ENCODE measurements around the gene SPEF2.

Gene SPEF2
- total RNA-seq, result 0.26 to 6.1 (median 1.4) reads per million in 18 experiments

GRCh38 chr5:35617435-35618303 is at the start of gene SPEF2:
Gene SPEF2 (plus strand): TSS chr5:35617863. CDS start chr5:35617998, 135 bp downstream.
- DNase-seq, result peak; percentile 85 to 91

DNA sequence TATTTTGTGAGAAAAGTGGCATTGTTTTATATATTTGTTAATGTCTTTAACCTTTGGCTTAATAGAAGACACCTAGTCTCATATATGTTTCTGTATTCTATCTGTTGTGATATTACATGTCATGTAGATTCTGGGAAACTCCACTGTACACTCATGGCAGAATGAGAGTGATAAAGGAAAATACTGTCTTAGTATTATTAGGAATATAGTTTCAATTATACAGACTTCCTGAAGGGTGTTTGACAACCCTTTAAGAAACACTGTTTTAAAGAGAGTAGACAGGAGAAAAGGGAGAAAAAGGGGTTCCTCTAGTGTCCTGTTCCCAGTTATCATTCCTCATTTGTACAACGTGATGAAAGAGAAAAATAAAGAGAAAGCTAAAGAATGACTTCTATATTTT is 42.1 kb upstream of the SPEF2 start:
- DNase-seq, result no peak

GRCh38 chr5:35587419-35587818 is 30.2 kb upstream of the SPEF2 start:
- DNase-seq, result no peak

- DNase-seq, result no peak
Measured at GRCh38 chr5:35593338-35593737, 24.3 kb upstream of the SPEF2 start.

DNA sequence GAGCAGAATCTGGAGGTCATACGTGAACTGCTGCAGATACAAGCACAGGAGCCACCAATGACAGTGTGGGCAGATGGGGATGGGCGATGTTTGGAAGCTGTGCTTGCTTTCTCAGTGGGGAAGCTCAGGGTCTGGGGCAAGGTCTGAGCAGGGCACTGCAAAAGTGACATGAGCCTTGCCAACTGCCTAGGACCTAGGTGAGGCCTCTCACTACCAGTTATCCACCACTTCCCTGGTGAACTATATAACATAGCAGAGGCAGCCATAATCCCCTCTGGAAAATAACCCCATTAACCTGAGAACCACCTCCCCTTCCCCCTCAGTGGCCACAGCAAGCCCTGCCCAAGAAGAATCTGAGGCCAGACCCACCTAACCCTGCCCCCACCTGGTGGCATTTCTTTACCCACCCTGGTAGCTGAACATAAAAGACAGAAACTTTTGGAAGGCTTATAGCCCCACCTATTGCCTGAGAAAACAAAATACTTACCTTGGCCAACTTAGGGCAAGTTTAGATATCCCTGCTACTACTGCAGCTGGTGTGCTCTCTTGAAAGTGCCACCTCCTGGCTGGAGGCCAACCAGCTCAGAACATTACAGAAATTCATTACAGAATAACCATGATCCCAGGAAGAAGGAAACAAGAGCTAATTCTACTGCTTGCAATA is 18.8 kb upstream of the SPEF2 start:
- peak; percentile 4 to 6 for DNase-seq

DNA sequence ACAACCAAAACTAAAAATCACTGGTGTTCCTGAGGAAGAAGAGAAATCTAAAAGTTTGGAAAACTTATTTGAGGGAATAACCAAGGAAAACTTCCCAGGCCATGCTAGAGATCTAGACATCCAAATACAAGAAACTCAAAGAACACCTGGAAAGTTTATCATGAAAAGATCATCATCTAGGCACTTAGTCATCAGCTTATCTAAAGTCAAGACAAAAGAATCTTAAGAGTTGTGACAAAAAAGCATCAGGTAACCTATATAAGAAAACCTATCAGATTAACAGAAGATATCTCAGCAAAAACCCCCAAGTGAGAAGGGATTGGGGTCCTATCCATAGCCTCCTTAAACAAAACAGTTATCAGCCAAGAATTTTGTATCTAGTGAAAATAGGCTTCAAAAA is 17.1 kb upstream of the SPEF2 start:
- no peak for DNase-seq

DNA sequence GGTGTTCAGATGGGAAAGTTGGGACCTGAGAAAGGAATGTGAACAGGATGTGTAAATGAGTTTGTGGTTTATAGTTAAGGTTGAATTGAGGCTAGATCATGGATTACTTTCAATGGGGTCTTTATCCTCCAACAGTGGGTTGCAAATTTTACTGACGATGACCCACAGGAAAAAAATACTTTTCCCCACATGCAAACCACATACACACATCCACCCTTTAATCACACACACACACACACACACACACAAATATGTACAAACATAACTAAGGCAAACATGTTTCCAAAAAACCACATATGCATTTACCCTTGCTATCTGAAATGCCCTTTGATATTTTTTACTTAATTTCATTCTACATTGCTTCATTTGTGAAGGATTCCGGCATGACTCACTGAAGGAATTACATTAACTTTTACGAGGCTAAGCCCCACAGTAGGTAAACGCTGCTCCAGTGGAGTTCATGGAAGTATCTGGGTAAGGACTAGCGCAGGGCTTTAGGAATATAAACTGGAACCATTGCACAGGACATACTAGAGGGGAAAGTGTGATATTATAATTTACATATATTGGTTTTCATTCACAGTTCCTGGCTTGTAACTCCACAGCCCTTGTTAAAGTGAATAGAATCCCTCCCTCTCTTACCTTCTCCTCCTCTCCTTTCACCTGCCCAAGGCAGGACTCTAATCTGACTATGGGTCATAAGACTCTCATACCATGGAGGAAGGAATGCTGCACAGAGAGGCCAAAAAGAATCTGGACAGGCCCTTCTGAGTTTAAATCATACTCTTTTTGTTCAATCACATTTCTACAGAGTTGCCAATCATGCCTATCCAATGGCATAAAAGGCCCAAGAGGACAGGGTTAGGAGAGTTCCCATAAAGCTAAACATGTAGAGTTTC is 8.5 kb upstream of the SPEF2 start:
- DNase-seq, result no peak

DNA sequence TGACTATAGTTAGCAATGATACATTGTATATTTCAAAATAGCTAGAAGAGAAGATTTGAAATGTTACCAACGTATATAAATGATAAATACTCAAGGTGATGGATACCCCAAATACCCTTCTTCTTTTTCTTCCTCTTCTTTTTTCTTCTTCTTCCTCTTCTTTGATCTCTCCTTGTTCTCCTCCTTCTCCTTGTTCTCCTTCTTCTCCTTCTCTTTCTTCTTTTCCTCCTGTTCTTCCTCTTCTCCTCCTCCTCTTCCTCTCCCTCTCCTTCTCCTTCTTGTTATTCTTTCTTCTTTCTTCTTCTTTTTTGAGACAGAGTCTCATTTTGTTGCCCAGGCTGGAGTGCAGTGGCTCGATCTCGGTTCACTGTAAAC is 616 bp upstream of the SPEF2 start:
- DNase-seq, result no peak

GRCh38 chr5:35618304-35618636 is 607 bp downstream of the SPEF2 start:
- DNase-seq, result no peak

- DNase-seq, result peak in 1 of 2 donors; percentile 13
Measured at GRCh38 chr5:35618781-35619180, 1.1 kb downstream of the SPEF2 start.

DNA sequence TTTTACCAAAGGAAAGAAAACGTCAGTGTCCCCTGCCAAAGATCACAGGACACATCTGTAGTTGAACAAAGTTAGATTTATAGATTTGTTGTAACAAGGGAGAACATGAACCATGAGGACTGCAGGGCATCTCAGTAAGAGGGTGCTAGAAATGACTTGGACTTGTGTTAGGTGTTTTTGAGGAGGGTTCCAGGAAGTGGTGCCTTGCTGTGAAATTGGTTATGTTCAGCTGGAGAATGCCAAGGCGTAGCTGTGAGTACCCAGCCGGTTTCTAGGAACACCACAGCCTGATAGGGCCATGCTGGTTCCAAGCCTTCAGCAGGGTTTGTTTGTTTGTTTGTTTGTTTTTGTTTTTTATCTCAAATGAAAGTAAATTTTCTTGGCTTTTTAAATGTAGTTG is 5.3 kb downstream of the SPEF2 start:
- no peak for DNase-seq

DNA sequence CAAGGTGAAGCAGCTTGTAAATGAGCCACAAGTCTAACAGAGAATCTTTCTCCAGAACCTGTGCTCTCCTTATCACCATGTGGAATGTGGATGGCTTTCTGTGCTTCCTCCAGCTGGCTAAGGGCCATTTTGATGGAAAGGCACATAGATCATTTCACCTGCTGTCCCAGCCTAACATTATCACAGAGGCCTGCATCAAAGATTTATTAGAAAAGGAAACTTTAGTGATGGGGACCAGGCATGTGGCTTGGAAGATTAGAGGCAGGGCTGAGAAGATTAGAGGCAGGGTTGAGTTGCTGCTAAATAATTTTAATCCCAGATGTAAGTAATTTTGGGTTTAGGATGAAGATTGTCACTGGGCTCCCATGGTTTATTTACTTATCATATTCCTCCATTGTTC is 6.3 kb downstream of the SPEF2 start:
- no peak for DNase-seq

GRCh38 chr5:35626108-35626507 is 8.4 kb downstream of the SPEF2 start:
- no peak for DNase-seq

DNA sequence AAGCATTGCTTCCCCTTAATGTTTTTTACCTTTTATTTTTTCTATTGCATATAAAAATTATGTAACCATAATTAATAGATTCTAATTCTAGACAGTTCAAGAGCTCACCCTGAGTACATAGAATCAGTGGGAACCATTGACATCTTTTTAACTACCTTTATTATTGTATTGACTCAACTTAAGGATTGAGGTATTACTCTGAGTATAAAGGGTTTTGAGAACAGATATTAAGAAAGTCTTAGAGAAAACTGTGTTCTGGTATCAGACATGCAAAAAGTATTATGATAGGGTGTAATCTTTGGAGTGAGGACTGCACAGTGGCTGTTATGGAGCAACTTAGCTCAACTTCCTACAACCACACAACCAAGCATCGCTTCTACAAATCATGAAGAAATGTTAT is 8.9 kb downstream of the SPEF2 start:
- no peak for DNase-seq

GRCh38 chr5:35634326-35634725 is 16.7 kb downstream of the SPEF2 start:
- no peak for DNase-seq

- DNase-seq, result no peak
Measured at GRCh38 chr5:35640623-35641022, 23.0 kb downstream of the SPEF2 start.

DNA sequence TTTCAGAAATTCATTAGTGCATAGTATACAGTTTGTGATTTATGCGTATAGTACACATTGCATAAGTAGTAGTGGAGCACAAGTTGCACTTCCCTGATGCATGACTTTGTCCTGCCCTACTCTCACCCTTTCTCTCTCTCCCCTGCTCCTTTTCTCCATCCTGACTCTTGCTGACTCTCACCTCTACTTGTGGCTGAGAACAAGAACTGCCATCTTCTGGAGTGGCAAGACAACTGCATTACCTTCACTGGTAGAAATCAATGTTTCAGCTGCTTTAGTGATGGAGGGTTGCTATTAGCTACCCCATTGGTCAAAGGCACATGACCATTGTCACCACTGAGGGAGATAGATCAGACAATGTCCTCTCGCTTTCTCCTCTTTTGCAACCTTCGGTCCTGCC is 26.9 kb downstream of the SPEF2 start:
- DNase-seq, result no peak

- no peak for DNase-seq
Measured at GRCh38 chr5:35647128-35647527, 29.5 kb downstream of the SPEF2 start.

- no peak for DNase-seq
Measured at GRCh38 chr5:35647712-35648111, 30.0 kb downstream of the SPEF2 start.

DNA sequence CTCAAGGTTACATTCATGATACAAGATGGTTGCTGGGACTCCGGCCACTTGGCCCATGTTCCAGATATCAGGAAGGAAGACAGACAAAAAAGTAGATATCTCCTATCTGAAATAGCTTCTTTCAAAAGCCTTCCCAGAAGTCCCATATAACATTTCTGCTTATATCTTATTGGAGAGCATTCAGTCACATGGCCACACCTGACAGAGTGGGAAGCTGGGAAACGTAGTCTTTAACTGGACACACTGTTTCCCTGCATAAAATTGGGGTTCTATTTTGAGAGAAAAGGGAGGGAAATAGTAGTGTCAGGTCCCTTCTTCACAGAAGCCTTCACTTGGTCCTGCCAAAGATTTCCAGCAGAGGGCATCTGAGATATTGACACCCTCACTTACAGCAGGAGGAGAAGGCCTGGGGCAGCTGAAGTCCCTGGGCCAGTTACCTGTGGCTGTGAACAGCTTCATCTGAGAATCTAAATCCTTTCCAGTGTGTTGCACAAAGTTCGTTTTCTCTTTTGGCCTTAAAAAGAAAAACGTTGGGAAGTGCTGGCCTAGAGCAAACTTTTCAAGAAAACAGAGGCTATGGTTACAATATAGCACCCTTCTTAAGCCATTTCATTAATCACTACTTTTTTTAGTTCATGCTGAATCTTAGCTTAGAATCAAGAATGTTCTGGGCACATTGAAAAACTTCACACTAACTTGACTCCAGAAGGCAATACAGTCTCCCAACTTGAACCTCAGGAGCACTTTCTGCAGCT is 33.5 kb downstream of the SPEF2 start:
- DNase-seq, result peak; percentile 28 to 54

DNA sequence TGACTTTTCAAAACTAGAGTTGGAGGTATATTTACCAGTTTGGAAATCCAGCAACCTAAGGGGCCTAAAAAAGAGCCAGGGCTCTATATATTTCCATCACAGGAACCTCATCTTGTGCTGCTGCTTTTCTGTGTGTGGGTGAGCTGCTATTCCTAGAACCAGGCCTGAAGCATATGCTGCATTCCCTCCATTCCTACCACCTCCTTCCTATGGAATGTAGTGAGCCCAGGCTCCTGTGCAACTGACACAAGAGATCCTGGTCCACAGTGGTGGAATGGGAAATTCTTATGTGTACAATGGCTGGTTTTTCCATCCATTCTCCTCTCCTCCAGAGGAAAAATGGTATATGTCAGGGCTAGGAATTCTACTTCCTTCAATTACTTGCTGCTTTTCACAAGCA is 39.1 kb downstream of the SPEF2 start:
- no peak for DNase-seq

DNA sequence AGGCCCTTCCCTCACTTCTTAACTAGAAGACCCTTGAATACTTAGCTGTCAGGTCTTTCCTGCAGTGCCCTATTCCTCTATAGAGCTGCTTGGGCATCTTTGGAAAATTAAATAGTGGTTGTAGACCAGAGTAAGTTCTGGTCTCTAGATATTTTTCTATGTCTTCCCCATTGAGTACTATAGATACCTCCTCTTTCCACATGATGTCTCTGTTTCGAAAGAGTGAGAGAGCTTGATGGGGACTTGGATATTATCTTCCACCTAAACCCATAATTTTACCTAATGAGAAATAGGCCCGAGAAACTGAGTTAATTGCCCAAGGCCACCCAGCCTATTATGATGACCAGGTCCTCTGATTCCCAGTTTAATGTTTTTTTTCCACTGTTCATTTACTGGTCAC is 40.2 kb downstream of the SPEF2 start:
- no peak for DNase-seq

- DNase-seq, result no peak
Measured at GRCh38 chr5:35659556-35659955, 41.9 kb downstream of the SPEF2 start.
